ENCODE results near the gene CCDC136.

DNA sequence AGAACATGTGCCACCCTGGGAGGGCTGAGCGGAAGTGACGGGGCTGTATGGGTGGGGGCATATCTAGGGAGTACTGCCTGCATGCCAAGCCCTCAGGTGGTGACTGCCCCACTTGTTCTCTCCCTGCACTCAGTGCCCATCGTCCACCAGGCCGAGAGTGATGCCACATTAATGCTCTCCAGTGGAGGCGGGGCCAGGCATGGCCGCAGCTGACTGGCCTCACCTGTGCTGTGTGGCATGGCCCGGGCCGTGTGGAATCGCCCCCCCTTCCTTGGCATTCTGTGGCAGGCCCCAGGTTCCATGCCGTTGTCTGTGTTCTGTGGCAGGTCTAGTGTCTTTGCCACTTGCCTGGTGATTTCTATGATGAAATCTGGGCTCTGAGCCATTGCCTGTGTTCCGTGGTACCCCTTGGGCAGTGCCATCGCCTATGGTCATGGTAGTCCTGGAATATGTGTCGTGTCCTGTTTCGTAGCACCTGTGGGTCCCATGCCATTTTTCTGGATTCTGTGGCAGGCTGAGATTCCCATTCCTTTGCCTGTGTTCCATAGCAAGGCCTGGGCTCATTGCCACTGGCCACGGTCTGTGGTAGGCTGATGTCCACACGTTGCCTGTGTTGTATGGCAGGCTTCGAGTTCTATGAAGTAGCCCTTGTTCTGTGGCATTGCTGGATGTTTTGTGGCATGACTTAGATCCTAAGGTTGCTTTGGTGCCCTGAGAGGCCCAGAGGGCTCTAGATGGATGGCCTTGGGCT is 47.4 kb downstream of the CCDC136 start:
- TF ChIP-seq CTCF (IDR thresholded peaks at IDR 0.05) (no peak), ZFX (IDR thresholded peaks at IDR 0.05; ENCODE audit: borderline replicate concordance) (no peak)

Data from 22Rv1 (cell line).